Small intestine (tissue), 7 donors: Measurements from ENCODE around the gene ETS2. TPM values are rescaled to one million over a fixed set of nuclear protein-coding genes. Genes with fewer than 3 reads are reported as not detected.

Source experiments
- DNase-seq, 2 donors: peaks; one replicate each; pipeline versions ENCODE4 v3.0.0 to v3.0.0-alpha.2; 2013
- FAIRE-seq: peaks from 2 replicates; lab custom pipeline; 2012; peaks lifted over from hg19 to GRCh38; lab: Jason Lieb, UNC
- H3K27ac ChIP-seq, 3 donors: one replicate each; pipeline ENCODE4 v1.5.1; 2013; ENCODE audit warnings: low read length in 2 of 3, mild to moderate bottlenecking in 2 of 3, control low read depth in 1 of 3, inconsistent platforms in 1 of 3, low read depth in 1 of 3, moderate library complexity in 1 of 3
- H3K27me3 ChIP-seq, 3 donors: one replicate each; pipeline ENCODE4 v1.6.1; 2013; ENCODE audit warnings: low read length in 3 of 3, inconsistent platforms in 1 of 3; ENCODE audit not compliant: control insufficient read depth in 3 of 3, insufficient read depth in 3 of 3
- H3K36me3 ChIP-seq, 3 donors: one replicate each; pipeline ENCODE4 v1.6.1; 2013; ENCODE audit warnings: low read length in 3 of 3, inconsistent platforms in 1 of 3, low read depth in 1 of 3, mild to moderate bottlenecking in 1 of 3, moderate library complexity in 1 of 3; ENCODE audit not compliant: control insufficient read depth in 3 of 3, insufficient read depth in 2 of 3
- H3K4me1 ChIP-seq, 3 donors: one replicate each; pipeline ENCODE4 v1.6.1; 2013; ENCODE audit warnings: low read length in 2 of 3, inconsistent platforms in 1 of 3, low read depth in 1 of 3, mild to moderate bottlenecking in 1 of 3, moderate library complexity in 1 of 3; ENCODE audit not compliant: control insufficient read depth in 3 of 3, insufficient read depth in 2 of 3
- H3K4me3 ChIP-seq, 3 donors: one replicate each; pipeline ENCODE4 v1.5.1; 2013; ENCODE audit warnings: low read length in 3 of 3, control low read depth in 1 of 3, inconsistent platforms in 1 of 3, low read depth in 1 of 3, mild to moderate bottlenecking in 1 of 3, moderate library complexity in 1 of 3
- H3K9me3 ChIP-seq, 2 donors: one replicate each; pipeline ENCODE4 v1.6.1; 2013; ENCODE audit warnings: low read depth in 1 of 2, low read length in 1 of 2; ENCODE audit not compliant: control insufficient read depth in 2 of 2, insufficient read depth in 1 of 2
- WGBS, 3 donors: extraction: QIAGEN DNeasy Blood & Tissue Kit; methylation state at CpG; one replicate each; pipeline ENCODE4 v1.1.7; 2013; 5-methylcytosine and 5-hydroxymethylcytosine counted together
- polyA plus RNA-seq, 4 donors: library from polyadenylated mRNA; stranded (reverse) in 3 of 4; unstranded in 1 of 4; fragments of 200-250 nt in 3 of 4; fragments of 120-200 nt in 1 of 4; gene quantifications; one replicate each; pipeline versions ENCODE4 v1.2.1 to v1.2.3, GENCODE V29; 2013
- donor health status: healthy with polysubstance abuse.
- donor health status: control.
- donor health status: control.
- donor health status: Bipolar disorder and iron deficiency.
- donor health status: healthy.

The ETS2 gene
- polyA plus RNA-seq, 4 donors = 129 to 151 (median 135) TPM

DNA sequence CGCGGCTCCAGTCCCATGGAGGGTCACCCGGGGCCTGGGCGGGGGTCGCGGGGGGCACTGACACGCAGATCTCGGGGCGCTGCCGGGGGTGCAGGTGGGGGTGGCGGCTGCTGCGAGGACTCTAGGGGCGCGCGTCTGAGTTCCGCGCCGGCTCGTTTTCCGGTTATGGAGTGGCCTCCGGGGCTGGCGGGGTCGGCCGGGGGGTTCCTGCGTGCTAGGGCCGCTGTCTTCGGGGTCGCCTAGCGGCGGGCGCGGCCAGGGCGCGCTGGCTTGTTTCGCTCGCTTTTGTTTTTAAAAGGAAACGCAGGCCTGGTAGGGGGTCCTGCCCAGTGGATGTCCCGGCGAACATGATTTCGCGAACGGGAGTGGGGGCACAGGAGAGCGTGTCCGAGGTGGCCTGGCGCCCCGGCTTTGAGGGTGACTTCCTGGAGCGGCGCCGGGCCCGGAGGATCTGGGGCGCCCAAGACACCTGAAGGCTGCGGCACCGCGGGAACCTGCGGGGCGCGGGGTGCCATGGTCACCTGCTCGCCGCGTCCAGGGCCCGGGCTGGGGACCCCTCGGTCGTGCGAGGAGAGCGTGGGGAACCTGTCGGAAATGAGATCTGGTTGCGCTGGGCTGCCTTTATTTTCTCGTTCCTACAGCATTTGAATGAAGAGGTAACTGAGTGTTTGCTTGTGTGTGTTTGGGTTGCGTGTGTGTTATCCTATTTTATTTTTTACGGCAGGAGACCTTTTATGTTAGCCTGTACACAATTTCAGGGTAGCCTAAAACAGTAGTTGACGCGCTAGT, 618 bp downstream of the ETS2 start:
- peak in 1 of 2 donors; percentile 66 for DNase-seq
- Histone ChIP-seq H3K27ac (peak overlapping the region; percentile 95 to 99 (median 98)), H3K9me3 (no peaks in the 10 kb centered on the region), H3K36me3 (peaks cover 7 to 17% (median 12%) of the 10 kb centered on the region in 3 donors), H3K27me3 (no peaks in the 10 kb centered on the region), H3K4me3 (peak overlapping the region; percentile 86 to 100 (median 90)), H3K4me1 (peaks cover 0 to 47% (median 15%) of the 10 kb centered on the region in 3 donors)
- no peak for FAIRE-seq
- WGBS, 3 donors = 0 to 1% (median 1%) methylated on average over 66 to 72 of the region's 72 CpGs

DNA sequence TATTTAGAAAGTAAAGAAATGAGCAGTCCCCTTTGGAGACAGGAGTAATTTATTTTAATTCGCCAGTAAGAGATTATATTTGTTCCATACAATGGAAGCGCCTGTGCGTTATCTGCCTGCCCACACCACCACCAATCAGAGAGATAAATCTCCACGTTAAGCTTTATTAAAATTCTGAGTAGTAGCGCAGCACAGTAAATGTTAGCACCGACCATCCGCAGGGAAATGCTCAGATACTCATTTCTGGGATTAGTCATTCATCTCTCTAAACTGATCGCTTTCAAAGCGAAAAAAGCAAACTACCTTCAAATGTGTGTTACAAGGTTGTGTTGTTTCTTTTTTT, 1.2 kb downstream of the ETS2 start:
- Histone ChIP-seq H3K4me1 (peaks cover 0 to 45% (median 12%) of the 10 kb centered on the region in 3 donors), H3K27me3 (no peaks in the 10 kb centered on the region), H3K36me3 (peaks cover 7 to 20% (median 12%) of the 10 kb centered on the region in 3 donors), H3K9me3 (no peaks in the 10 kb centered on the region), H3K27ac (peak overlapping the region; percentile 95 to 99 (median 98)), H3K4me3 (peak overlapping the region; percentile 86 to 100 (median 90))
- DNase-seq (no peak), FAIRE-seq (no peak)
- 3 to 8% (median 8%) methylated on average over 9 of the region's 9 CpGs for WGBS, 3 donors

DNA sequence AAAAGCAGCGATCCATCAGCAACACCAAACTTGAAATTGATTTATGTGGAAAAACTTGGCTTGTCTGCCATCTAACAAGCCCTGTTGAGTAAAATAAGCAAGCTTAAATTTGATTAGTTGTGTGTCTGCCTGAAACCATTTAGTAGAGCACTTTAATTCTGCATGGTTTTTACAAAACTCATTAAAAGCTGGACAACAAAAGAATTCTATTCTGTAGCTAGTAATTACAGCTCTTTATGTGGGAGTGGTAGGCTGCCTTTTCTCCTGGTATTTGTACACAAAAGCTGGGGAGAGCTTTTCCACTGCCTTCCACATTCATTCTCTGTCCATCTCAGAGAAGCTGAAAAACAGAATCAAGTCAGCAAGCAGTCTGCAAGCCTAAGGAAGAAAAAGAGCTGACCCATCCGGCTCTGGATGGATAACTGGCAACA, 1.7 kb downstream of the ETS2 start:
- Histone ChIP-seq H3K27me3 (no peaks in the 10 kb centered on the region), H3K36me3 (peaks cover 7 to 24% (median 15%) of the 10 kb centered on the region in 3 donors), H3K9me3 (no peaks in the 10 kb centered on the region), H3K27ac (peak overlapping the region; percentile 96 to 99 (median 98)), H3K4me1 (peaks cover 0 to 44% (median 7%) of the 10 kb centered on the region in 3 donors), H3K4me3 (peak overlapping the region; percentile 86 to 100 (median 90))
- WGBS, 3 donors = 2 to 26% (median 20%) methylated on average over 2 of the region's 2 CpGs
- DNase-seq (no peak), FAIRE-seq (no peak)

DNA sequence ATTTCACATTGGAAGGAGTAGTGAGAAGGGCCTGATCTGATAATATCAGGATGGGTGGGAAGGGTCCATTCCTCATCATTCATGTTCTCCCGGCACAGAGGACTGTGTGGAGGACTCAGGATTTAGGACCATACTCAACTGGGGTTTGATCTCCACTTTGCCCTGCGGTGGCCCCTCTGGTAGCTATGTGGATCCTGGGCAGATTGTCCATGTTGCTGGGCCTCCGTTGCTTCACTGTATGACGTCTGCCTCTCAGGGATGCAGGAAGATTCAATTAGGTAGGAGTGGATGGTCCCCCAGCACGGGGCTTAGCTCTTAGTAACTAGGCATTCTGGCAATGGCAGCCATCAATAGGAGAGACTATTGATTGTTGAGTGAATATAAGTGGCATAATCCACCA, 2.3 kb downstream of the ETS2 start:
- peaks cover 8 to 29% (median 16%) of the 10 kb centered on the region in 3 donors for H3K36me3 ChIP-seq
- no peaks in the 10 kb centered on the region for H3K9me3 ChIP-seq
- FAIRE-seq = no peak
- 18 to 34% (median 29%) methylated on average over 5 of the region's 5 CpGs for WGBS, 3 donors
- peaks cover 0 to 46% (median 9%) of the 10 kb centered on the region in 3 donors for H3K4me1 ChIP-seq
- peak overlapping the region; percentile 86 to 100 (median 90) for H3K4me3 ChIP-seq
- peak overlapping the region; percentile 96 to 99 (median 98) for H3K27ac ChIP-seq
- no peaks in the 10 kb centered on the region for H3K27me3 ChIP-seq
- DNase-seq = peak in 1 of 2 donors; percentile 77

DNA sequence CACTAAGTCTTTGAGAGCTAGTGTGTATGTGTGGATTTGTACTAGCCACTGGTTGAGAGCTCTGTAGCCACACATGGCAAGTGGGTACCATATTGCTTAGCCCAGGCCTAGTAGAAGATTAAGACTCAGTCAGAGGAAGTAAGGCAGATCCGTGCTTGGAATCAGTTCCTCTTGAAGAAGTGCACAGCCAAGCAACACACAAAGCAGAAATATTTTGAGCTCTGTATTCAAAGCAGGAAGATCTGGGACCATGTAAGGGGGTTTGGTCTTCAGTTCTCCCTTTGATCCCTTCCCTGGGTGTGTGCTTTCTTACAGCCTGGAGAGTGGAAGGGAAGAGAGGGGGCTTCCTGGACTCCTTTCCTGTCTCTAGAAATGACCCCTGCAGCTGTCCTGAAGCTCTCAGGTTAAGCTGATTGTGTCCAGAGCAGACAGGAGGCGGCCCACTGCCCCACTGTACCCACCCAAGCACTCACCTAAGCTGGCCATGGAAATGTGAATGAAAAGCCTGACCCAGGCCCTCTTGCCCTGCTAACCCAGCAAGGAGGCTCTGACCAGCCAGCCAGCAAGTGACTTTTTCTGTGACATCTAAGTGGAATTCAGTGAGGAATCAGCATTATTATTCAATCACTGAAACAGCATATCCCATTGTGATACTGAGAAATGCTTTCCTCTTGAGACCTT, 3.6 kb downstream of the ETS2 start:
- FAIRE-seq (no peak), DNase-seq (no peak)
- H3K27me3 ChIP-seq = no peaks in the 10 kb centered on the region
- WGBS, 3 donors = 5 to 27% (median 27%) methylated on average over 2 of the region's 2 CpGs
- peaks cover 18 to 36% (median 21%) of the 10 kb centered on the region in 3 donors for H3K36me3 ChIP-seq
- peak overlapping the region in 2 of 3 donors; percentile 86 to 100 for H3K4me3 ChIP-seq
- H3K4me1 ChIP-seq = peaks cover 0 to 37% (median 8%) of the 10 kb centered on the region in 3 donors
- peak overlapping the region; percentile 90 to 99 (median 91) for H3K27ac ChIP-seq
- no peaks in the 10 kb centered on the region for H3K9me3 ChIP-seq

DNA sequence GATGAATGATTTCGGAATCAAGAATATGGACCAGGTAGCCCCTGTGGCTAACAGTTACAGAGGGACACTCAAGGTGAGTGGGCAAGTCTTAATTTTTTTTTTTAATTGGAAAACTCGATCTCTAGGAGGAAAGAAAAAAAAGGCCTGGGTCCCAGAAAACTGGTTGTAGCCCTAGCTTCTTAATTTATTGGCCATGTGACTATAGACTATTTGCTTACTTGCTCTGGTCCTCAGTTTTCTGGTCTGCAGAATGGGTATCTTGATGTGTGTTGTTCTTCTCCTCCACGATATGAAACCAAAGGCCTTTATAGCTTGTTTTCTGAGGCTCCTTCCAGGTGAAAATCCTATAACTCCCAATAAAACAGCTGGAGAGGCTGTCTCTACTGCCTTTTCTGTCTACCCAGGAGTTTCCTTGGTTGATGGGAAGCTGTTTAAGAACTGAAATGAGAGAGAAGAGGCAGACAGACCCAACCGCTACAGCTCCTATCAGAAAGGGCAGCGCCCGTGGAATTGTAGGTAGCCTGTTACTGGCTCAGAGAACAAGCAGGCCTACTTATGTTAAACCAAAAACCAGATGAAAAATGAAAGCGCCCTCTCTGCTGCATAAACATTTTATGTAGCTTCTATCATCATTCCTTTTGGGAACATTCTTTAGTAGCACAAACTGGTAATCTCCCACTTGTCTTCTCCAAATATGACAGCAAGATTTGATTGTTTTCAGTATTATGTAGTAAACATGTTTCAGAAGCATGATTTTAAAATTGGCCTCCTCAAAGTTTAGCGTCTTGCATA, 4.5 kb downstream of the ETS2 start:
- peak overlapping the region; percentile 79 to 99 (median 91) for H3K27ac ChIP-seq
- peaks cover 0 to 28% (median 8%) of the 10 kb centered on the region in 3 donors for H3K4me1 ChIP-seq
- no peaks in the 10 kb centered on the region for H3K27me3 ChIP-seq
- H3K9me3 ChIP-seq = no peaks in the 10 kb centered on the region
- FAIRE-seq (no peak), DNase-seq (no peak)
- WGBS, 3 donors = 16 to 52% (median 44%) methylated on average over 8 of the region's 8 CpGs
- peaks cover 20 to 43% (median 28%) of the 10 kb centered on the region in 3 donors for H3K36me3 ChIP-seq
- H3K4me3 ChIP-seq = peak overlapping the region in 2 of 3 donors; percentile 5 to 40

DNA sequence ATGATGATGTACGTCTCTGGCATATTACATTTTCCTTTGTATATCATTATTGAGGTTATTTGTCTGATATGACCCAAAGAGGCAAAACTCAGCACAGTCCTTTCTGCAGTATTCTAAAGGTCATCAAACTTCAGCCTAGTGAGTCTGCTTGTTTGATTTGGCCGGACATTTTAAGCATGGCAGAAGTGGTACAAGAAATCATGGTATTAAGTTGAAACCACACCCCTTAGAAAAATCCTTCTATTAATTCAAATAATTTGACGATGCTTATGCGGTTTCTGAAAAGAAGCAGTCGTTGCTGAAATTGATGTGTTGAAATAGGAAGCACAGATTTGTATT, 5.1 kb downstream of the ETS2 start:
- H3K27ac ChIP-seq = peak overlapping the region; percentile 79 to 99 (median 86)
- H3K9me3 ChIP-seq = no peaks in the 10 kb centered on the region
- peak in 1 of 2 donors; percentile 21 for DNase-seq
- H3K4me3 ChIP-seq = peak overlapping the region in 2 of 3 donors; percentile 18 to 35
- peaks cover 20 to 47% (median 29%) of the 10 kb centered on the region in 3 donors for H3K36me3 ChIP-seq
- no peak for FAIRE-seq
- H3K27me3 ChIP-seq = no peaks in the 10 kb centered on the region
- peaks cover 0 to 28% (median 8%) of the 10 kb centered on the region in 3 donors for H3K4me1 ChIP-seq
- WGBS, 3 donors = 12 to 36% (median 34%) methylated on average over 5 of the region's 5 CpGs
